ENCODE data around the gene TSKU.

TSKU gene

GRCh38 chr11:76752321-76753143 lies 30.6 kb upstream of the TSKU start:
- no peak for DNase-seq (ENCODE audit: low spot score)

GRCh38 chr11:76753449-76753848 lies 29.7 kb upstream of the TSKU start:
- no peak for DNase-seq (ENCODE audit: low spot score)

GRCh38 chr11:76753950-76754349 lies 29.2 kb upstream of the TSKU start:
- no peak for DNase-seq (ENCODE audit: low spot score)

- DNase-seq (ENCODE audit: low spot score) = no peak
These were observed 26.8 kb upstream of the TSKU start for GRCh38 chr11:76756341-76756741.

GRCh38 chr11:76758311-76758710 lies 24.8 kb upstream of the TSKU start:
- no peak for DNase-seq (ENCODE audit: low spot score)

- no peak for DNase-seq (ENCODE audit: low spot score)
These were observed 24.1 kb upstream of the TSKU start for GRCh38 chr11:76759092-76759491.

GRCh38 chr11:76759517-76759916 lies 23.6 kb upstream of the TSKU start:
- DNase-seq (ENCODE audit: low spot score) = no peak

- DNase-seq (ENCODE audit: low spot score) = no peak
These were observed 22.9 kb upstream of the TSKU start for GRCh38 chr11:76760236-76760635.

- no peak for DNase-seq (ENCODE audit: low spot score)
These were observed 21.3 kb upstream of the TSKU start for GRCh38 chr11:76761718-76762355.

- no peak for DNase-seq (ENCODE audit: low spot score)
These were observed 20.8 kb upstream of the TSKU start for GRCh38 chr11:76762356-76762752.

- no peak for DNase-seq (ENCODE audit: low spot score)
These were observed 20.1 kb upstream of the TSKU start for GRCh38 chr11:76762867-76763572.

- DNase-seq (ENCODE audit: low spot score) = no peak
These were observed 19.4 kb upstream of the TSKU start for GRCh38 chr11:76763573-76764346.

GRCh38 chr11:76764941-76765665 lies 18.1 kb upstream of the TSKU start:
- DNase-seq (ENCODE audit: low spot score) = no peak

- DNase-seq (ENCODE audit: low spot score) = no peak
These were observed 17.2 kb upstream of the TSKU start for GRCh38 chr11:76765863-76766350.

GRCh38 chr11:76766521-76766920 lies 16.6 kb upstream of the TSKU start:
- no peak for DNase-seq (ENCODE audit: low spot score)

- DNase-seq (ENCODE audit: low spot score) = no peak
These were observed 15.5 kb upstream of the TSKU start for GRCh38 chr11:76767659-76768058.

- peak; percentile 52 for DNase-seq (ENCODE audit: low spot score)
These were observed 14.9 kb upstream of the TSKU start for GRCh38 chr11:76768088-76768908.

GRCh38 chr11:76768909-76769560 lies 14.1 kb upstream of the TSKU start:
- no peak for DNase-seq (ENCODE audit: low spot score)

GRCh38 chr11:76769645-76770586 lies 13.2 kb upstream of the TSKU start:
- peak; percentile 58 for DNase-seq (ENCODE audit: low spot score)

Data from SW480 (cell line).